Fibroblast of skin of scalp (primary cell): Measurements from ENCODE around the gene HSFX4.
A peak's percentile ranks its signal among the peaks of the same experiment; 100 is the strongest.
"Not testable (repeated sequence)": the region's sequence is repeated elsewhere in the genome, so short reads cannot be mapped to it uniquely, and the experiment has no call there.

ENCODE experiments used
- DNase-seq: peaks from one replicate; pipeline ENCODE4 v3.0.0-alpha.2; 2013

The HSFX4 gene

DNA sequence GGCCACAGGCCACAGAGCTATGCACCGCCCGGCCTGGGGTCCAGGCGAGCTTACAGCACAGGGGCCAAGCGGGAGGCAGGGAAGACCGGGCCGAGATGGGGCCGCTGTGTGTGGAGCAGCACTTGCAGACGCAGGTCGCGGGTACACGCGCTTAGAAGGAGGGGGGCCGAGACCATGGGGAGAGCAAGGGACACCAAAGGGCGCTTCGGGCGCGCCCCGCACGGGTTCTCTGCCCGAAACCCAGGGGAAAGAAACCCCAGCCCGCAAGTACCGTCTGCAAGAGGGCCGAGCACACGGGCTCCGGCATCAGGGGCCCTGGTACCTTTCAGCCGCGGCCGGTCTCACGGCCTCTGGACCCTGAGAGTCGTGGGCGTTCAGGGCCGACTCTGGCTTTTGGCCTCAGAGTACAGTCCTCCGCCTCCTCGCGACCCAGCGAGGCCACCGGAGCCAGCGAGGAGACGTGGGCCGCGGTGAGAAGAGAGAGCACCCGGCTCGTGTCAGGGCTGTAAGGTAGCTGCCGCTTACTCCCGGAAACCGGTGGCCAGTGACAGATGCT lies 8.6 kb downstream of the HSFX4 start:
- no peak for DNase-seq

GRCh38 chrX:149938427-149938880 lies 9.1 kb downstream of the HSFX4 start, which contains the start of gene EOLA2:
TSS of gene EOLA2 (minus strand) at chrX:149938491. CDS start at chrX:149933874, 4,617 bp downstream.
- DNase-seq = peak; percentile 99

- peak; percentile 95 for DNase-seq
These were observed 9.7 kb downstream of the HSFX4 start for GRCh38 chrX:149938881-149939654.

DNA sequence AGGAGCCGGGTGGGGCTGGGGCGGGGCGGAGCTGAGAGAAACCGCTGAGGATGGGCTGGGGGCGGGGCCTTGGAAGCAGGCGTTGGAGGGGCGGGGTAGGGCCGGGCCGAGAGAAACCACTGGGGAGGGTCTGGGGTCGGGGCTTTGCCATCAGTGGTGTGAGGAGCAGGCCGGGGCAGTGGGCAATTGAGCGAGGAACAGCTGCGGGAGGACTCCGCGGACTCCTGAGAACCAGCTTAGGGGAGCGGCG lies 10.2 kb downstream of the HSFX4 start:
- DNase-seq = no peak

- DNase-seq = peak; percentile 98
These were observed 10.7 kb downstream of the HSFX4 start for GRCh38 chrX:149939905-149940673.

DNA sequence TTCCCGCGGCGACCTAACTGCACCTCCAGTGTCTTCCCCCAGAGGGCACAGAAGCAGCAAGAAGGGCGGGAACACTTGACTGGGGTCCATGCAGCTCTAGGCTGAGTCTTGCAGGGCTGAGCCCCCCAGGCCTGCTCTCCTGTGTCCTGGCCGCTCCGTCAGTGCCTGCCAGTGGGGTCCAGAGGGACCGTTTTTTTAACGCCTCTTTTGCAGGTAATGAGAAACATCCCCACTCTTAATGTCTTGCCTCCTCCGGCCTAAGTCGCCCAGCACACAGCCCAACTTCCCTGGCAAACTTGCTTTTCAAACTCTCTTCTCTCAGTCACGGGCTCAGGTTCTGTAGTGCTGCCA lies 11.3 kb downstream of the HSFX4 start:
- DNase-seq = not testable (repeated sequence)

- not testable (repeated sequence) for DNase-seq
These were observed 15.8 kb downstream of the HSFX4 start for GRCh38 chrX:149945087-149945670.

GRCh38 chrX:149945820-149946219 lies 16.4 kb downstream of the HSFX4 start:
- DNase-seq = not testable (repeated sequence)

DNA sequence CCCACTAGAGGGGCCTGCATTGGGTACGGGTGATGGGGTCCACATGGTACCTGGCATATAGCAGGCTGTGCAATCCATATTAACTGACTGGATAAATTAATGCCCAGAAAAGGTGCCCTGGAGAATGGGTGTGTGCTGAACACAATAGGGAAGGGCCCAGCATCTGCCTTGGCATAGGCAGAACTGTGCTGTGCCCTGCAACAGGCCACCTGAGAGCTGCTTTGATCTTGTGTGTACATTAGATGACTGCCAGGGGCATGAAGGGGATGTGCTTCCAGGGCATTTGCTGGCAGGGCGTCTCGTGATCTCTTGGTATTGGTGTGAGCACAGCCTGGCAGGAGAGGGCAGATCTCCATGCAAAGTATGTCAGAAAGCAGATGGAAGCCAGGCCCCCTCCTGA lies 17.6 kb downstream of the HSFX4 start:
- DNase-seq = not testable (repeated sequence)

DNA sequence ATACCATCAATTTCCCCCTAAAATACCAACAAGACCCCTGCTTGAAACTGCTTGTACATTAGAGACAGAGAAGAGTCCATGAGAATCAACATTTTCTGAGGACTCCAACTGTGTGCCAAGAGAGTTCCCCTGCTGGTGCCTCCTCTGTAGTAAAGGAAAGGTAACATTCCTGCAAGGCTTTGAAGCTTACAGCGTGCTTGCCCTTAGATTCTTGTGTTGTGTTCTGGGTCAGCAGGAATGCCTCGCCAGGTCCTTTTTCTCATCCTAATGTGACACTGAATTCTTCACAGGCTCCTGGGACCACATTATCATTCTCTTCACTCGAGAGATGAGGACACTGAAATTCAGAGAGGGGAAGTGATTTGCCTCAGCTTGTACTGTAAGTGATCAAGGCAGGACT lies 18.6 kb downstream of the HSFX4 start:
- no peak for DNase-seq

DNA sequence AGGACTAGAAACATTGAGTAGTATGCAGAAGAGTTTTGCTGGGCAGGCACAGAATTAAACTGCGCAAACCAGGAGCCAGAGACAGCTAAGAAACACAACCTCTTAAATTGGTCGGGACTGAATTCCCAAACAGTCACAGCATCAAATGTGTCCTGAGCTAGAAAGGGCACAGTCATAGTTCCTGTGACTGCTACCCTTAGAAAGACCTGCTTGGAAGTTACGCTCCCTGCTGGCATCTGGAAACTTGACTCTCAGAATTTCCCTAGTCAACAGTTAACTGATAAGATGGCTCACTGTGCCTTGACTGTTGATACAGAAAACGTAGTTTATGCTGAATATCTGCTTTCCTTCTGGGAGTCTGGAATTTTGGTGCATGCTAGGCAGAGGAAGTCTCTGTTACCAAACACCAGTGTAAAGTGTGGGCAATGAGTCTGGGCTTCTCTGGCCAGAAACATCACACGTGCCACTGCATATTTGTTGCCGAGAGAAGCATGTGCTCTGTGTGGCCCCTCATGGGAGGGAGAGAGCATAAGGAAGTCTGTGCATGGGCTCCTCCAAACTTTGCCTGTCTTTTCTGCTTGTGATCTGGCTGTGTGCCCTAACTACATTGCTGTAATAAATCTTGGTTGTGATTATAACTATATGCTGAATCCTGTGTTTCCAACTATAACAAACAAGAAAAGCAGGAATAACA lies 20.5 kb downstream of the HSFX4 start:
- DNase-seq = no peak

GRCh38 chrX:149950681-149951080 lies 21.3 kb downstream of the HSFX4 start:
- peak; percentile 59 for DNase-seq

DNA sequence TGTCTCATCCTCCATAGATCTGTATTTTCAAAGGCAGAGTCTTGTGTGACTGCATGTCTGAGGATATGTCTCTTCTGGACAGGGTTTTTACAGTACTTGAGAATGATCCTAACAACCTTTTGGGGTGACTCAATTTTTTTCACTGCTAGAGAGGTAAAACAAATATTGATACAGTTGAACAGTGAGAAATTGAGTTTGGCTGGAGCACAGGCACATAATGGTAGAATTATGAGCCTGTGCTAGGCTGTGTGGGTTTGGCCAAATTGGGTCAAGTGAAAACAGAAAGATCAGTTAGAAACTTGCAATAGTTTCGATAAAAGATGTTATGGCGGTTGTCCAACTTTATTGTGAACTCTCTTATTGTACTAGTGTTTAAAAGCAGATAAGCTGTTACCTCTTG lies 32.2 kb downstream of the HSFX4 start:
- DNase-seq = no peak

GRCh38 chrX:149962010-149962409 lies 32.6 kb downstream of the HSFX4 start:
- no peak for DNase-seq

DNA sequence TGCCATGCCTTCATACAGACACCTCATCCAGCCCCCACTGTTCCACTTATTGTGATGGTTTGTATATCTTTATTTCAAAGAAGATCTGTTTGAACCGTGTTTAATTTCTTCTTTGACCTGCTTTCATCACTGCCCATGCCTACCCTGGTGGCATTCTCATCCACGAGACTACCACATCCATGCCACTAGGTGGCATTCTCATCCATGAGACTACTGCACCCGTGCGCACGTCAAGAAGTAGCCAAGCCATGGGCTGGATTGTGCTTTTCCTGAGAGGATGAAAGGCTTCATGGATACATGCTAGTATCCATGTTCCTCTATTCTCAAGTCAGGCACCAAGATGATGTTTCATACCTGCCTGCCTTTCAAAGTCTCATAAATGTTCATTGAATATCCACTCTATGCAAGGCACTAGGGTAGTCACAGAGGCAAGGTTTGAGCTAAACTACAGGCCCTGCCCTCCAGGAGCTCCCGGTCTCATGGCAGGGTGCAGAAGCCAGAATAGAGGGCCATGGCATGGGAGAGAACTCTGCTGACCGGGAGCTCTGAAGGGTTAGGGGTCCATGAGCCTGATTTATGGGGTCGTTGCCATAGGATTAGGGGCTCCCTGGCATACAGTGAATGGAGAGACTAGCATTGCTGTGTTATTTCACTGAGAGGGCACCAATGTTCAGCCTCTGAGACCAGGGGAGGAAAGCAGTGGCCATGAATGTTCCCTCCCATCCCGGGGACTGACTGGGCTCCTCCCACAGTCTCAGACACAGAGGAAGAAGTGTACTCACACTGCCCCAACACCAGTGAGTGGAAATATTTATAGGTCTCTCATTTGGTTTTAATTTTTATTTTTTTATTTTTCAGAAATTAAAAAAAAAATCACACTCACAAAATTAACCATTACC lies 33.7 kb downstream of the HSFX4 start:
- peak; percentile 77 for DNase-seq

DNA sequence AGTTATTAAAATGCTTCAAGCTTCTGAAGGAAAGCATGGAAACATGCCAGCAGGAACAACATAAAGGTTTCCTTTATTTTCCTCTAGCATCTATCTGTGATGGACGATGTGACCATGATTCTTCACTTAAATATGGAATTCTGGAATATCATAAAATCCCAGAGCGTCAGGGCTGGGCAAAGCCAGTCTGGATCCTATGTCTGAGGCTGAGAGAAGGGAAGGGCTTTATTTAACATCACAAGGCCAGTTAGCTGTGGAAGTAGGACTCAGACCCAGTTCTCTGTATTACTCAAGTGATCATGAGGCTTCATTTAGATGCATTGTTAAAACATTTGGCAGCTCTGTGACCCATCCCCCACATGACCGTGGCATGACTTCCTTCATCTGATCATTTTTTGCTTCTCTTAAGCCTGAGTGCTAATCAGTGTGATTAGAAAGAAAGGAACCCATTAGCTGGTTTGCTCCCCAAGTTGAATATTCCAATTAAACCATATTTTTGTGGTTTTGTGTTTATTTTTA lies 49.8 kb downstream of the HSFX4 start:
- no peak for DNase-seq
